Mesothelial cell of epicardium (in vitro differentiated cells): ENCODE results near the gene ILK. TPM values are rescaled to one million over a fixed set of nuclear protein-coding genes. Genes with fewer than 3 reads are reported as not detected.
A peak's percentile ranks its signal among the peaks of the same experiment; 100 is the strongest.

Source experiments
- DNase-seq, 2 experiments: peaks; one replicate each; pipeline ENCODE4 v3.0.0; 2021; ENCODE audit warnings: low spot score in 2 of 2; ENCODE audit not compliant: unreplicated experiment in 2 of 2
- H3K27ac Mint-ChIP-seq: 2 replicates; pipeline ENCODE4 v1.8.0; 2021; ENCODE audit warnings: mixed read lengths
- H3K27me3 Mint-ChIP-seq: 2 replicates; pipeline ENCODE4 v1.8.0; 2021; ENCODE audit warnings: low read depth, mixed read lengths
- H3K36me3 Mint-ChIP-seq: 2 replicates; pipeline ENCODE4 v1.8.0; 2021; ENCODE audit warnings: mixed read lengths
- H3K4me1 Mint-ChIP-seq: 2 replicates; pipeline ENCODE4 v1.8.0; 2021; ENCODE audit warnings: mixed read lengths
- H3K4me3 Mint-ChIP-seq: 2 replicates; pipeline ENCODE4 v1.8.0; 2021; ENCODE audit warnings: mild to moderate bottlenecking, moderate library complexity, mixed read lengths
- H3K9me3 Mint-ChIP-seq: 2 replicates; pipeline ENCODE4 v1.8.0; 2021; ENCODE audit warnings: mixed read lengths
- CTCF ChIP-seq: fragments of 200-600 bp; sonication (generic); IDR thresholded peaks from one replicate; pipeline ENCODE4 v1.5.0; 2021; ENCODE audit warnings: antibody characterized with exemption; ENCODE audit not compliant: unreplicated experiment
- total RNA-seq: library from RNA; stranded (reverse); gene quantifications from 3 replicates; pipeline ENCODE4 v1.2.1, GENCODE V29; 2021

Gene ILK
- total RNA-seq, 1 donor from 2014 or later = 144 TPM

- Mint-ChIP-seq H3K27ac (no peak overlapping the region), H3K4me1 (peaks cover 25% of the 10 kb centered on the region), H3K36me3 (peaks cover 19% of the 10 kb centered on the region), H3K4me3 (no peak overlapping the region), H3K27me3 (no peaks in the 10 kb centered on the region), H3K9me3 (no peaks in the 10 kb centered on the region)
- DNase-seq = peak in 1 of 2 experiments; percentile 17
- TF ChIP-seq CTCF = no peak
Measured at GRCh38 chr11:6608726-6609501, 5.3 kb downstream of the ILK start.

GRCh38 chr11:6609502-6610015, 6.0 kb downstream of the ILK start:
- Mint-ChIP-seq H3K9me3 (no peaks in the 10 kb centered on the region), H3K27ac (peak overlapping the region; percentile 48), H3K27me3 (no peaks in the 10 kb centered on the region), H3K4me3 (peak overlapping the region; percentile 36), H3K4me1 (peaks cover 25% of the 10 kb centered on the region), H3K36me3 (peaks cover 19% of the 10 kb centered on the region)
- peak in 1 of 2 experiments; percentile 28 for DNase-seq
- TF ChIP-seq CTCF = no peak

GRCh38 chr11:6610591-6610990, 7.0 kb downstream of the ILK start:
- H3K27ac Mint-ChIP-seq = peak overlapping the region; percentile 96
- peaks cover 25% of the 10 kb centered on the region for H3K4me1 Mint-ChIP-seq
- H3K4me3 Mint-ChIP-seq = peak overlapping the region; percentile 83
- H3K27me3 Mint-ChIP-seq = no peaks in the 10 kb centered on the region
- peaks cover 19% of the 10 kb centered on the region for H3K36me3 Mint-ChIP-seq
- DNase-seq = peak in 1 of 2 experiments; percentile 37
- TF ChIP-seq CTCF = no peak
- no peaks in the 10 kb centered on the region for H3K9me3 Mint-ChIP-seq

GRCh38 chr11:6611092-6611962, 7.8 kb downstream of the ILK start:
- Mint-ChIP-seq H3K4me1 (peaks cover 21% of the 10 kb centered on the region), H3K27ac (peak overlapping the region; percentile 96), H3K9me3 (no peaks in the 10 kb centered on the region), H3K36me3 (peaks cover 22% of the 10 kb centered on the region), H3K4me3 (peak overlapping the region; percentile 83), H3K27me3 (no peaks in the 10 kb centered on the region)
- no peak for TF ChIP-seq CTCF
- peak in 1 of 2 experiments; percentile 54 for DNase-seq

GRCh38 chr11:6611963-6612212, 8.3 kb downstream of the ILK start:
- Mint-ChIP-seq H3K4me1 (peaks cover 15% of the 10 kb centered on the region), H3K27me3 (no peaks in the 10 kb centered on the region), H3K9me3 (no peaks in the 10 kb centered on the region), H3K36me3 (peaks cover 22% of the 10 kb centered on the region), H3K27ac (peak overlapping the region; percentile 96), H3K4me3 (peak overlapping the region; percentile 83)
- TF ChIP-seq CTCF = no peak
- no peak for DNase-seq
